ENCODE results near the gene SLC12A4.
"Not testable (repeated sequence)": the region's sequence is repeated elsewhere in the genome, so short reads cannot be mapped to it uniquely, and the experiment has no call there.

SLC12A4 gene

GRCh38 chr16:67924140-67924906 is 44.1 kb downstream of the SLC12A4 start:
- DNase-seq, result no peak

- DNase-seq, result peak; percentile 59
Measured at GRCh38 chr16:67923414-67924116, 44.9 kb downstream of the SLC12A4 start.

GRCh38 chr16:67922740-67923139 is 45.7 kb downstream of the SLC12A4 start:
- DNase-seq, result peak; percentile 39

- no peak for DNase-seq
Measured at GRCh38 chr16:67922221-67922620, 46.2 kb downstream of the SLC12A4 start.

GRCh38 chr16:67919622-67920221 is 48.7 kb downstream of the SLC12A4 start:
- no peak for DNase-seq

GRCh38 chr16:67917852-67918236 is 50.6 kb downstream of the SLC12A4 start:
- DNase-seq, result no peak

- DNase-seq, result no peak
Measured at GRCh38 chr16:67917140-67917851, 51.1 kb downstream of the SLC12A4 start.

- DNase-seq, result no peak
Measured at GRCh38 chr16:67915831-67916723, 52.4 kb downstream of the SLC12A4 start.

GRCh38 chr16:67915496-67915769 is 53.0 kb downstream of the SLC12A4 start:
- not testable (repeated sequence) for DNase-seq

GRCh38 chr16:67914758-67915495 is 53.5 kb downstream of the SLC12A4 start:
- no peak for DNase-seq

GRCh38 chr16:67910158-67910557 is 58.3 kb downstream of the SLC12A4 start:
- no peak for DNase-seq

GRCh38 chr16:67909056-67909742 is 59.2 kb downstream of the SLC12A4 start:
- DNase-seq, result no peak

GRCh38 chr16:67907397-67908180 is 60.8 kb downstream of the SLC12A4 start:
- DNase-seq, result no peak

GRCh38 chr16:67902831-67903230 is 65.6 kb downstream of the SLC12A4 start:
- no peak for DNase-seq

GRCh38 chr16:67901734-67902133 is 66.7 kb downstream of the SLC12A4 start:
- DNase-seq, result no peak

GRCh38 chr16:67897231-67897630 is 71.2 kb downstream of the SLC12A4 start:
- no peak for DNase-seq

- no peak for DNase-seq
Measured at GRCh38 chr16:67893743-67894399, 74.6 kb downstream of the SLC12A4 start.
